Lung (tissue), 12 donors: ENCODE results near the gene AZIN2. TPM values are rescaled to one million over a fixed set of nuclear protein-coding genes. Genes with fewer than 3 reads are reported as not detected.

Source experiments
- ATAC-seq: fragments of 200-7000 bp; cut with Tn5 transposase; one replicate; pipeline ENCODE4 v1.9.1; 2020; ENCODE audit warnings: moderate number of reproducible peaks; ENCODE audit not compliant: insufficient read depth, low FRiP score
- DNase-seq, 3 donors: peaks; one replicate each; pipeline ENCODE4 v3.0.0-alpha.2; 2013 to 2017
- H3K27ac ChIP-seq, 2 donors: one replicate each; pipeline ENCODE4 v1.5.1; 2013; ENCODE audit warnings: mild to moderate bottlenecking in 2 of 2, moderate library complexity in 2 of 2, control low read depth in 1 of 2, inconsistent platforms in 1 of 2, low read depth in 1 of 2, low read length in 1 of 2
- H3K27me3 ChIP-seq, 3 donors: one replicate each; pipeline ENCODE4 v1.5.1; 2013; ENCODE audit warnings: low read length in 2 of 3; ENCODE audit not compliant: control insufficient read depth in 3 of 3, insufficient read depth in 3 of 3
- H3K36me3 ChIP-seq, 4 donors: one replicate each; pipeline ENCODE4 v1.5.1; 2013; ENCODE audit warnings: low read length in 4 of 4, mild to moderate bottlenecking in 1 of 4, moderate library complexity in 1 of 4; ENCODE audit not compliant: control insufficient read depth in 4 of 4, insufficient read depth in 4 of 4
- H3K4me1 ChIP-seq, 5 donors: one replicate each; pipeline ENCODE4 v1.5.1; 2013; ENCODE audit warnings: low read length in 5 of 5, mild to moderate bottlenecking in 2 of 5, moderate library complexity in 1 of 5; ENCODE audit not compliant: control insufficient read depth in 5 of 5, insufficient read depth in 5 of 5
- H3K4me3 ChIP-seq: one replicate; pipeline ENCODE4 v1.5.1; 2013; ENCODE audit warnings: mild to moderate bottlenecking, control low read depth, moderate library complexity
- H3K9ac ChIP-seq, 2 donors: one replicate each; pipeline ENCODE4 v1.5.1; 2013; ENCODE audit warnings: low read length in 2 of 2, control low read depth in 1 of 2; ENCODE audit not compliant: insufficient read depth in 1 of 2
- H3K9me3 ChIP-seq, 4 donors: one replicate each; pipeline ENCODE4 v1.5.1; 2013; ENCODE audit warnings: low read length in 3 of 4, mild to moderate bottlenecking in 1 of 4, moderate library complexity in 1 of 4; ENCODE audit not compliant: control insufficient read depth in 4 of 4, insufficient read depth in 3 of 4
- CTCF ChIP-seq: IDR thresholded peaks from 2 replicates; pipeline ENCODE4 v1.5.1; 2012; ENCODE audit warnings: mild to moderate bottlenecking; ENCODE audit errors: control extremely low read depth, extremely low read depth
- WGBS, 2 donors: extraction: QIAGEN DNeasy Blood & Tissue Kit; methylation state at CpG; one replicate each; pipeline ENCODE4 v1.1.7; 2013; 5-methylcytosine and 5-hydroxymethylcytosine counted together
- polyA plus RNA-seq, 2 donors: library from polyadenylated mRNA; stranded (reverse); fragments of 200-250 nt; gene quantifications; one replicate each; pipeline ENCODE4 v1.2.1, GENCODE V29; 2013
- total RNA-seq, 2 donors: library from RNA; depleted of rRNA in 1 of 2; stranded (reverse); fragments of >200 nt in 1 of 2; gene quantifications; one replicate each; pipeline ENCODE4 v1.2.1, GENCODE V29; 2014 to 2021
- donor health status: control.
- donor health status: control.
- donor health status: Bipolar disorder and iron deficiency.
- donor health status: healthy.
- donor health status: DM: yes; HTN: yes; CAD: no.

AZIN2 gene
- total and polyA plus RNA-seq, 4 donors = 1.2 to 12.8 (median 3.9) TPM

- WGBS, 2 donors = 23 to 25% methylated on average over 10 of the region's 10 CpGs
- DNase-seq (peak; percentile 65 to 70 (median 69)), ATAC-seq (no peak)
- Histone ChIP-seq H3K27me3 (no peaks in the 10 kb centered on the region), H3K27ac (no peak overlapping the region), H3K4me3 (no peak overlapping the region), H3K9me3 (no peaks in the 10 kb centered on the region), H3K36me3 (peaks cover 0 to 6% (median under 1%) of the 10 kb centered on the region in 4 donors), H3K9ac (peak overlapping the region in 1 of 2 donors; percentile 4), H3K4me1 (peaks cover 0 to 15% (median 4%) of the 10 kb centered on the region in 5 donors)
- peak; percentile 83 for TF ChIP-seq CTCF
Measured at GRCh38 chr1:33094971-33095604, 14.1 kb downstream of the AZIN2 start.

GRCh38 chr1:33096363-33097005 lies 15.5 kb downstream of the AZIN2 start:
- WGBS, 2 donors = 78 to 86% methylated on average over 7 of the region's 7 CpGs
- Histone ChIP-seq H3K4me3 (no peak overlapping the region), H3K27ac (no peak overlapping the region), H3K4me1 (peaks cover 0 to 15% (median 4%) of the 10 kb centered on the region in 5 donors), H3K9ac (no peak overlapping the region), H3K27me3 (no peaks in the 10 kb centered on the region), H3K9me3 (no peaks in the 10 kb centered on the region), H3K36me3 (peaks cover 0 to 6% (median under 1%) of the 10 kb centered on the region in 4 donors)
- DNase-seq = peak; percentile 78 to 92 (median 87)
- ATAC-seq = no peak
- no peak for TF ChIP-seq CTCF

DNA sequence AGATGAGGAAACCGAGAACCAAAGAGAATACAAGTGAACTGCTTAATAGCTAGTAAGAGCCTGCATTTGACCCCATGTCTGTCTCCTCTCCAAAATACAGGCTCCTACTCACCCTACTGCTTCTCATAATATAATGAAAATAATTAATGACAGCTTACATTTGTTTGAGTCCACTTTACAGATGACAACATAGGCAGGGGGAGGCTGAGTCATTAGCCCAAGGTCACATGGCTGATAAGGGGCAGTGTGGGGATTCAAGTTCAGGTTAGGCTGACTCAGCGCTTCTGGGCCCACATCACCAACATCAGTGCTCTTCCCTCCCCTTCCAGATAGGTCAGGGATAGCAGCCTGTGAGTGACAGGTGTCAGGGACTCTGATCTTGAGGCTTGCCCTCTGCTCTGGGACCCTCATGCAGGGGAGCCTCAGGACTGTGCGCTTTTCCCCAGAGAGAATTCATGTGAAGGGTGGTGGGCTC lies 16.2 kb downstream of the AZIN2 start:
- H3K36me3 ChIP-seq = peaks cover 0 to 6% (median under 1%) of the 10 kb centered on the region in 4 donors
- no peak overlapping the region for H3K9ac ChIP-seq
- peaks cover 0 to 11% (median 4%) of the 10 kb centered on the region in 5 donors for H3K4me1 ChIP-seq
- no peaks in the 10 kb centered on the region for H3K9me3 ChIP-seq
- TF ChIP-seq CTCF = no peak
- H3K27ac ChIP-seq = peak overlapping the region in 1 of 2 donors; percentile 28
- H3K4me3 ChIP-seq = no peak overlapping the region
- H3K27me3 ChIP-seq = no peaks in the 10 kb centered on the region
- no peak for ATAC-seq
- DNase-seq = no peak
- WGBS, 2 donors = 97% methylated on average over 3 of the region's 3 CpGs
